Heart right ventricle (tissue), 16 donors: Measurements from ENCODE around the gene SCUBE1. TPM values are rescaled to one million over a fixed set of nuclear protein-coding genes. Genes with fewer than 3 reads are reported as not detected.

Source experiments
- ATAC-seq, 8 donors: fragments of 200-7000 bp; cut with Tn5 transposase; one replicate each; pipeline ENCODE4 v1.9.1; 2020; ENCODE audit warnings: mild to moderate bottlenecking in 8 of 8, moderate library complexity in 8 of 8, moderate number of reproducible peaks in 1 of 8
- DNase-seq, 2 donors: peaks; one replicate each; pipeline ENCODE4 v3.0.0-alpha.2; 2020
- H3K27ac ChIP-seq, 10 donors: fragments of 200-600 bp; sonication (generic) in 2 of 10; one replicate each; pipeline versions ENCODE4 v1.5.0 to v1.8.0; 2020 to 2022; ENCODE audit warnings: mild to moderate bottlenecking in 3 of 10
- H3K27me3 ChIP-seq, 7 donors: fragments of 200-600 bp; one replicate each; pipeline ENCODE4 v1.8.0; 2021 to 2022; ENCODE audit warnings: mild to moderate bottlenecking in 2 of 7
- H3K36me3 ChIP-seq, 9 donors: fragments of 200-600 bp; sonication (generic) in 1 of 9; one replicate each; pipeline versions ENCODE4 v1.5.0 to v1.8.0; 2020 to 2022; ENCODE audit warnings: mild to moderate bottlenecking in 2 of 9
- H3K4me1 ChIP-seq, 9 donors: fragments of 200-600 bp; sonication (generic) in 1 of 9; one replicate each; pipeline versions ENCODE4 v1.5.0 to v1.8.0; 2020 to 2022; ENCODE audit warnings: mild to moderate bottlenecking in 4 of 9
- H3K4me3 ChIP-seq, 10 donors: fragments of 200-600 bp; sonication (generic) in 2 of 10; one replicate each; pipeline versions ENCODE4 v1.5.0 to v1.8.0; 2020 to 2022; ENCODE audit warnings: mild to moderate bottlenecking in 7 of 10, moderate library complexity in 2 of 10
- H3K9me3 ChIP-seq, 11 donors: fragments of 200-600 bp in 10 of 11; sonication (generic) in 2 of 11; one replicate each; pipeline versions ENCODE4 v1.5.0 to v1.8.0; 2013 to 2022; ENCODE audit warnings: mild to moderate bottlenecking in 2 of 11, control low read depth in 1 of 11, moderate library complexity in 1 of 11
- WGBS, 2 donors: extraction: QIAGEN DNeasy Blood & Tissue Kit; methylation state at CpG; one replicate each; pipeline ENCODE4 v1.1.7; 2013; ENCODE audit warnings: inconsistent platforms in 1 of 2; 5-methylcytosine and 5-hydroxymethylcytosine counted together
- intact Hi-C, 10 donors: fragments of 100-400 bp; cut with DNase I; formaldehyde crosslinking; loops; one replicate each; pipeline versions ENCODE4 v1.11.1 to v1.14.2; 2022
- polyA plus RNA-seq, 2 donors: library from polyadenylated mRNA; stranded (reverse); fragments of 200-250 nt; gene quantifications; one replicate each; pipeline ENCODE4 v1.2.3, GENCODE V29; 2013
- total RNA-seq, 10 donors: library from RNA; stranded (reverse); fragmentation: NEBNext Ultra II Directional in 3 of 10; extraction: Animal tissue kit (Norgen Biotek cat#: 25700) in 3 of 10; gene quantifications; one replicate each; pipeline versions ENCODE4 v1.2.1 to v1.2.4, GENCODE V29; 2021 to 2023
- TF ChIP-seq, protein P1 (sequence below), 9 donors: fragments of 200-600 bp; sonication (generic) in 2 of 9; IDR thresholded peaks; one replicate each; pipeline versions ENCODE4 v1.5.0 to v1.8.0; 2021 to 2022; ENCODE audit warnings: antibody characterized with exemption in 9 of 9, mild to moderate bottlenecking in 5 of 9, moderate library complexity in 1 of 9
- donor health status: Arrhythmogenic right ventricular cardiomyopathy.
- donor health status: ischemic (EF 13 %, LVEDD 7.1; RV severe dilation, severe dysfunction).
- donor health status: healthy with polysubstance abuse.
- donor health status: DM: no; HTN: yes; CAD: no.
- donor health status: DM: no; HTN: no; CAD: no.
- donor health status: ischemic (EF 25% LVEDD 6.9; RV normal size, moderate dysfunction).
- donor health status: ischemic (EF 25% LVEDD 5.7; RV mildly dilated, moderate dysfunction).
- donor health status: healthy.
- donor health status: DM: yes; HTN: yes; CAD: no.
- donor health status: Ischemic cardiomyopathy.
- donor health status: ischemic (EF 35%, LVEDD 5.7; RV mildly dilated, moderate dysfunction).
- donor health status: nonischemic (EF 11% LVEDD 7.7; RV severe dilation, severe dysfunction).
- donor health status: DM: yes; HTN: yes; CAD: no.
- donor health status: PGD.
- donor health status: ischemic (EF 29% LVEDD 5.4; RV normal size, mild dysfunction).
- donor health status: nonischemic (EF 23%, LVEDD 6.1; RV moderate dilation, normal function).

Gene SCUBE1
- total and polyA plus RNA-seq, 12 donors = 0.01 to 0.60 (median 0.13) TPM; not detected in 1

GRCh38 chr22:43222262-43222661, 120.9 kb downstream of the SCUBE1 start:
- no peaks in the 10 kb centered on the region for H3K36me3 ChIP-seq
- H3K27ac ChIP-seq = peak overlapping the region in 5 of 10 donors; percentile 6 to 73 (median 35)
- H3K27me3 ChIP-seq = peaks cover 0 to 6% (median 0%) of the 10 kb centered on the region in 7 donors
- intact Hi-C loops = loop anchor here in 1 of 10 donors (5.0 kb wide), 1 partner anchor 35 kb away; the partner anchor contains the start of gene TTLL12
- peaks cover 6 to 21% (median 18%) of the 10 kb centered on the region in 9 donors for H3K4me1 ChIP-seq
- H3K9me3 ChIP-seq = no peaks in the 10 kb centered on the region
- ATAC-seq (peak; percentile 83 to 94 (median 91)), DNase-seq (peak; percentile 60 to 76)
- WGBS, 2 donors = 32 to 46% methylated on average over 13 of the region's 13 CpGs
- H3K4me3 ChIP-seq = peak overlapping the region in 1 of 10 donors; percentile 33
- TF ChIP-seq, protein P1, sequence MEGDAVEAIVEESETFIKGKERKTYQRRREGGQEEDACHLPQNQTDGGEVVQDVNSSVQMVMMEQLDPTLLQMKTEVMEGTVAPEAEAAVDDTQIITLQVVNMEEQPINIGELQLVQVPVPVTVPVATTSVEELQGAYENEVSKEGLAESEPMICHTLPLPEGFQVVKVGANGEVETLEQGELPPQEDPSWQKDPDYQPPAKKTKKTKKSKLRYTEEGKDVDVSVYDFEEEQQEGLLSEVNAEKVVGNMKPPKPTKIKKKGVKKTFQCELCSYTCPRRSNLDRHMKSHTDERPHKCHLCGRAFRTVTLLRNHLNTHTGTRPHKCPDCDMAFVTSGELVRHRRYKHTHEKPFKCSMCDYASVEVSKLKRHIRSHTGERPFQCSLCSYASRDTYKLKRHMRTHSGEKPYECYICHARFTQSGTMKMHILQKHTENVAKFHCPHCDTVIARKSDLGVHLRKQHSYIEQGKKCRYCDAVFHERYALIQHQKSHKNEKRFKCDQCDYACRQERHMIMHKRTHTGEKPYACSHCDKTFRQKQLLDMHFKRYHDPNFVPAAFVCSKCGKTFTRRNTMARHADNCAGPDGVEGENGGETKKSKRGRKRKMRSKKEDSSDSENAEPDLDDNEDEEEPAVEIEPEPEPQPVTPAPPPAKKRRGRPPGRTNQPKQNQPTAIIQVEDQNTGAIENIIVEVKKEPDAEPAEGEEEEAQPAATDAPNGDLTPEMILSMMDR (IDR thresholded peaks at IDR 0.05) = no peak

DNA sequence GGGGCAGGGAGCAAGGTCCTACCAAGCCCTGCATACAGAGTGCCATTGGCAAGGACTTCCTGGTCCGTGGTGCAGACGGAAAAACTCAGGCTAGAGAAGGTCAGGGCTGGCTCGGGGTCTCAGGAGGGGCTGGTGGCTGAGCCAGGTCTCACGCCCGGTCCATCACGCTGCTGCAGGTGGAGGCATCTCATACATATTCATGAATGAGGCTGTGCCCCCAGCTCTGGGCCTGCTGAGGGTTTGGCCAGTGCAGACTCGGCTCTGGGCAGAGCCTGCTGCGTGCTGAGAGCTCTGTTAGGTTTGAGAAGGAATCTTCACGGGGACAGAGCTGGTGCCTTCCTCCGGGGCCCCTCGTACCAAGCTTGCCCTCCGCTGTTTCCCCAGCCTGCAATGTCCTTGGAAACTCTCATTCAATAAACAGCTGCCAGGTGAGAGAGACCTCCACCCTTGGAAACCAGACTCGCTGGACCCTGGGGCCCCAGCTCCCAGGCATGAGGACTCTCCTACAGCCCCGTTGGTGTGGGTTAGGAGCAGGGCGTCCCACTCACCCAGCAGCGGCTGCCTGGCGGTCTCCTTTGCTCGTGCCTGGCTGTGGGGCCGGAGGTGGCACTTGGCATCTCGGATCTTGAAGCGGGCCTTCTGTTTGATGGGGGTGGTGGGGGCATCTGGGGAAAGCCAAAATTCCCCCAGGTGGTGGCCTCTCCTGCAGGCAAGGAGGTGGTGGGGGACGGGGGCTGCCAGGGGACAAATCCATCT, 122.4 kb downstream of the SCUBE1 start:
- intact Hi-C loops = loop anchor here in 1 of 10 donors (5.0 kb wide), 1 partner anchor 34 kb away; the partner anchor contains the start of gene TTLL12
- 93 to 96% methylated on average over 22 of the region's 22 CpGs for WGBS, 2 donors
- TF ChIP-seq, protein P1 (IDR thresholded peaks at IDR 0.05) = no peak

GRCh38 chr22:43218786-43219185, 124.4 kb downstream of the SCUBE1 start:
- 76 to 85% methylated on average over 1 of the region's 1 CpG for WGBS, 2 donors

More for the DNA sequence above, 122.4 kb downstream of the SCUBE1 start:
- ATAC-seq = no peak
- Histone ChIP-seq H3K36me3 (no peaks in the 10 kb centered on the region), H3K4me3 (no peak overlapping the region), H3K27me3 (peaks cover 0 to 7% (median 0%) of the 10 kb centered on the region in 7 donors), H3K9me3 (no peaks in the 10 kb centered on the region), H3K27ac (no peak overlapping the region), H3K4me1 (peaks cover 6 to 21% (median 18%) of the 10 kb centered on the region in 9 donors)
- no peak for DNase-seq

GRCh38 chr22:43217285-43218030, 125.7 kb downstream of the SCUBE1 start:
- DNase-seq (no peak), ATAC-seq (no peak)
- 71 to 76% methylated on average over 31 to 32 of the region's 32 CpGs for whole genome bisulfite sequencing, 2 donors
- no peaks in the 10 kb centered on the region for H3K9me3 ChIP-seq
- no peak overlapping the region for H3K4me3 ChIP-seq
- intact Hi-C loops = no loop called here
- no peaks in the 10 kb centered on the region for H3K36me3 ChIP-seq
- TF ChIP-seq, protein P1 (IDR thresholded peaks at IDR 0.05) = no peak
- peaks cover 0 to 12% (median 3%) of the 10 kb centered on the region in 7 donors for H3K27me3 ChIP-seq
- H3K4me1 ChIP-seq = peaks cover under 1 to 18% (median 12%) of the 10 kb centered on the region in 9 donors
- no peak overlapping the region for H3K27ac ChIP-seq

More at GRCh38 chr22:43218786-43219185, 124.4 kb downstream of the SCUBE1 start:
- H3K4me3 ChIP-seq = no peak overlapping the region
- peaks cover 0 to 12% (median 3%) of the 10 kb centered on the region in 7 donors for H3K27me3 ChIP-seq
- intact Hi-C loops = no loop called here
- no peaks in the 10 kb centered on the region for H3K36me3 ChIP-seq
- H3K4me1 ChIP-seq = peaks cover 6 to 21% (median 18%) of the 10 kb centered on the region in 9 donors
- TF ChIP-seq, protein P1 (IDR thresholded peaks at IDR 0.05) = no peak
- no peaks in the 10 kb centered on the region for H3K9me3 ChIP-seq
- DNase-seq (no peak), ATAC-seq (no peak)
- no peak overlapping the region for H3K27ac ChIP-seq
